GM21360 (cell line): ENCODE measurements around the gene TRMT44.
"Not testable (repeated sequence)": the region's sequence is repeated elsewhere in the genome, so short reads cannot be mapped to it uniquely, and the experiment has no call there.

ENCODE experiments used
- ATAC-seq: cut with Tn5 transposase; IDR thresholded peaks from one replicate; pipeline ENCODE4 v1.9.1; 2021; ENCODE audit warnings: mild to moderate bottlenecking, moderate library complexity; ENCODE audit not compliant: unreplicated experiment

Gene TRMT44

DNA sequence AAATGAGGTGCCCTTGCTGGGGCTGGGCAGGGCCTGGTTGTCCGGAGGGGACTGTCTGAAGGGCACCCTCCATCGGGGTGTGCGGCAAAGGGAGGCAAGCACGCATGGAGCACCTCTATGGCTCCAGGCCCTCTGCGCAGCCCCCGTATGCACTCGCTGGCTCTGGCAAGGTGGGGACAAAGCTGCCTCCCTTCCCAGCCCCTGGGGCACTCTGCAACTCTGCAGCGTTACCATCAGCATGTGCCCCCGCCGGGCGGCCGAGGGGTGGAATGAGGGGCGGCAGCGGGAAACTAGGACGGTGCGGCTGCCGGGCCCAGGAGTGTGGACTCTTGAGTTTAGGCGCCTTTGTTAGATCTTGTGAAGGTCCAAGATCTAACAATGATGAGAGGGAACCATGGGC lies 26.4 kb downstream of the TRMT44 start:
- ATAC-seq = no peak

DNA sequence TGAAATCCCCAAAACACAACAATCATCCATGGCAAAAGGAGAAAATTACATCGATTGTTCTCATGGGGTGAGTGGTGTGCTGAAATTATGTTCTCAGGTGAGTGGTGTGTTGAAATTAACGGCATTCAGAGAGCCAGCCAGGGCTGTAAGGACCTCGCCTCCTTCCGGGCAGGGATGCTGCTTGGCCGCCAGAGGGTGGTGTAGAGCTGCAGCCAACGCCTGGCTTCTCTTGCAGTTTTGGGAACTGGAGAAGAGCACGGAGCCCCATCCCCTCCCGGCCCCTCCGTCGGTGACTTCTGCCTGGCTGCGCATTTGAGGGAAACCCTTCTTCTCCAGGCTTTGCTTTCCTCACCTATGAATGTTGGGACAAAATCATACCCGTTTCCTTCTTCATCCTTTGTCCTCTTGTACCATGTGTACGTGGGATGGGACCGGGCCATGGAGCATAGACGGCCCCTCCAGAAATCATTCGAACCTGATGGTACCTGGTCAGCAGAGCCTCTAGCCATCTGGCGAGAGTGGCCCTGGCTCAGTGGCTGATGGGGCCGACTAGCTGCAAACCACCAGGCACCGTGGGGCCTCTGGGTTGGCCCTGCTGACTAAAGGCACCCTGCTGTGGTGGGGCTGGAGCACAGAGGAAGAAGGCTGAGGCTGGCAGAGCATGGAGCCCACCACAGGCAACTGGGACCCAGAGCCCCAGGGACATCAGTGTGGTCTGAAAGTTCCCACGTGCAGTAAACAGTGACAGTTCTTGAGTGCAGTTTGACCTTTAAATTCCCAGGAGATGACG lies 28.4 kb downstream of the TRMT44 start:
- ATAC-seq = peak; percentile 65

DNA sequence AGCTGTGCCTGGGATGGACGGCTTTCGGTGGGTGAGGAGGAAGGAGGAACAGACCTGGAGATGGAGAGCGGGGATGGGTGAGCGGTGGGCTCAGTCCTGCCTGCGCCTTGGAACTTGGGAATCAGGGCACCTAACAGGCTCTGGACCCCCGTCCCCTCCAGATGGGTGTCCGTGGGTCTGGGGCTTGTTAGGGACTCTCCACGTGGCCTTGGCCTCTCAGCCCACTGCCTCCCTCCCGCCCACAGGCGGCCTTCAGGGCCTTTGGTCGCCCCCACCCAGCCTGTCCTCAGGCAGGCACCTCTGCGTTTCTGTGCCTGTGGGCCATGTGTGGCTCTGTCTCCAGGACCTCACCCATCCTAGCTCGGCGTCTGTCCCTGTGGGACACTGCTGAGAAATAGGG lies 29.0 kb downstream of the TRMT44 start:
- ATAC-seq = no peak

- ATAC-seq = no peak
These were observed 30.0 kb downstream of the TRMT44 start for GRCh38 chr4:8470451-8471024.

- no peak for ATAC-seq
These were observed 30.8 kb downstream of the TRMT44 start for GRCh38 chr4:8471211-8471875.

DNA sequence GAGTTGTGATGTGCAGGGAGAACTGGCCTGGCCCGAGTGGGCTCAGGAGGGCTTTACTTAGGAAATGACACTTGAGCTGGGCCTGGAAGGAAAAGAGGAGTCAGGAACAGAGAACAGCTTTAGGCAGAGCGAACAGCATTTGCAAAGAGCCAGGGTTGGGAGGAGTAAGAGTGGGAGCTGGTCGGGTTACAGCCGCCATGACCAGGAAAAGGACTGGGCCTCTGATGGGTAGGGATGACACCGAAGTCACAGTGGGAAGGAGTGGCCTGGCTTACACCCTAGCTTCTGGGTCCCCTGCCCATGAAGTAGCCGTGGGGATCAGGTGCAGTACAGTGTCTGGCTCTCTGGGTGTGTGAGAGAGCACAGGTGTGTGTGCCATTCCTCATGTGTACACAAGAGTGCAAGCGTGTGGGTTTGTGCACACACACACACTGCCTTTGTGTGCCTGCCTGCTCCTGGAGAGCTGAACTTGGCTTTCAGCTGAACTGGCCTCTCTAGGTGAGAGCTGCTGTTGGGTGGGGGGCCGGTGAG lies 31.6 kb downstream of the TRMT44 start:
- no peak for ATAC-seq

DNA sequence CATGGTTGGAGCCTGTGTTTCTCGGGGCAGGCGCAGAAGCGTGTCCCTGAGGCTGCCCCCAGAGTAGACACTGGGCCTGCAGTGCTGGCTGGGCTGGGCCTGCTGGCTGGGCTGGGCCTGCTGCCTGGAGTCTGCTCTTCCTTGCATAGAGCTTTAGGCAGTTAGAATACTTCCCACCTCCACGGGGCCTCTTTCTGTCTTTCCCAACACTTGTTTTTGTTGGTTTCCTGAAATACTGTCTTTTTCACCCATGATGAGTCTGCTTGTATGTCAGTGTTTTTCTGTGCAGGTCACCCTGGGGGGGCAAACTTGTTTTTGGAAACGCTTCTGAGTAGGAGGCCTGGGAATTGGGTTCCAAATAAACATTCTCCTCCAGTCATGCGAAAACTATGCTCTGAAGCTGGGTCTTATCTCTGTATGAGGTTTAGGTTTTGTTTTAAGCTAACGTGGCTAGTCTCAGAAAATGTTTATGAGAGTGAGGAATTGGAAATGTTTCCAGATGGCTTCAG lies 32.2 kb downstream of the TRMT44 start:
- ATAC-seq = no peak

DNA sequence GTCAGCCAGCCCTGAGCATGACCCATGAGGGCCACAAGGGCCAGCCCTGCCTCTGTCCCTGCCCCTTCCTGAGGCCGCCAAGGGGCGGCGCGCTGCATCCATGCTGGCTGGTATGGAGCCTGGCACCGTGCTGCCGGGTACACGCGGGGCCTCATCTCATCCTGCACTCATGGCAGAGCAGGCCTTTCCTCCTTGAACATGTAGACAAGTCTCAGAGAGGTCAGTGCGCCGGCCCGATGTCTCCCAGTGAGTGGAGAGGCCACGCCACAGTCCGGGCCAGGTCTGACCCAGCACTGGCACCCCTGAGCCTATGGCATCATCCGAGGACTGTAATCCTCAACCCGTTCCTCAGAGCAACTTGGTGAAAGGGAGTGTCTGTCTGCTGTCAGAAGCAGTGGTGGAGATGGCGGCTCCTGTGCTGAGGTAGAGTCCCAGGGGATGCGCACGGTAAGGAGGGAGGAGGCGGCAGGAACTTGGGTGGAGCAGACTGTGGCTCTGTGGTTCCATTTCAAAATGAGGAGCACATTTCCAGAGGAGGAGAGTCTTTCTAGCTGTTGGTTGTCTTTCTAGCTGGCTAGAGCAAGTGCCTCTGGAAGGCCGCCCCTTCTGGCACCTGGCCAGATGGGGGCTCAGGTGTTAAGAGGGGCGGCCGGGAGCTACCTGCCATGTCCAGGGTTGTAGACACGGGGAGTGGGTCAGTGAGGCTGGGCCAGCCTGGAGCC lies 32.8 kb downstream of the TRMT44 start:
- no peak for ATAC-seq

DNA sequence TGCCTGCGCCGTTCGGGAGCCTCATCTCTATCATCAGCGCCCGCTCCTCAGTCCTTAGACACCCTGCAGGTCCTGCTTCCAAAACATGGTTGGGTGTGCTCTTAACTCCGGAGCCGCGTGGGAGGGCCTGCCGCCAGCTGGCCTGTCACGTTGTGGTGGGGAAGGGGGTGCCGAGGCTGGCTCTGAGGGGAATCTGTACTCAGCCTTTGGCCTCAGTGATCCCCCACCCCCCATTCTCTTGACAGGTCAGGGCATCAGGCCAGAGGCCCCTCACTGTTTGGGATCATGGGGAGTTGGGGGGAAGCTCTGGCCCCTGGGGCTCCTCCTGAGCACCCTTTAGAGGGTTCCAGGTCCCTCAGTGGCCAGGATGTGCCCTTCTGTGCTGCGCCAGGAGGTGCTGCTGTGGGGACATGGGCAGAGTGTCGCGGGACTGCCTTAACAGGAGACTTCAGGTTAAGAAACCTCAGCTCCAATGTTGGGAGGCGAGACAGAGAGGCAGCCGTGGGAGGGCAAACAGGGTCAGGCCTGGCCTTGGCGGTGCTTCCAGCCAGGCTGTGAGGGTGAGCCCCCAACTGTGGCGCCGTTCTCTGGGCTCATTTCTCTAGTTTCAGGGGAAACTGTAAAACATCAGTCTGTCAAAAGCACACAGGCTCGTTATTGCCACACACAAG lies 33.5 kb downstream of the TRMT44 start:
- ATAC-seq = no peak

GRCh38 chr4:8474856-8475255 lies 34.3 kb downstream of the TRMT44 start:
- ATAC-seq = no peak

DNA sequence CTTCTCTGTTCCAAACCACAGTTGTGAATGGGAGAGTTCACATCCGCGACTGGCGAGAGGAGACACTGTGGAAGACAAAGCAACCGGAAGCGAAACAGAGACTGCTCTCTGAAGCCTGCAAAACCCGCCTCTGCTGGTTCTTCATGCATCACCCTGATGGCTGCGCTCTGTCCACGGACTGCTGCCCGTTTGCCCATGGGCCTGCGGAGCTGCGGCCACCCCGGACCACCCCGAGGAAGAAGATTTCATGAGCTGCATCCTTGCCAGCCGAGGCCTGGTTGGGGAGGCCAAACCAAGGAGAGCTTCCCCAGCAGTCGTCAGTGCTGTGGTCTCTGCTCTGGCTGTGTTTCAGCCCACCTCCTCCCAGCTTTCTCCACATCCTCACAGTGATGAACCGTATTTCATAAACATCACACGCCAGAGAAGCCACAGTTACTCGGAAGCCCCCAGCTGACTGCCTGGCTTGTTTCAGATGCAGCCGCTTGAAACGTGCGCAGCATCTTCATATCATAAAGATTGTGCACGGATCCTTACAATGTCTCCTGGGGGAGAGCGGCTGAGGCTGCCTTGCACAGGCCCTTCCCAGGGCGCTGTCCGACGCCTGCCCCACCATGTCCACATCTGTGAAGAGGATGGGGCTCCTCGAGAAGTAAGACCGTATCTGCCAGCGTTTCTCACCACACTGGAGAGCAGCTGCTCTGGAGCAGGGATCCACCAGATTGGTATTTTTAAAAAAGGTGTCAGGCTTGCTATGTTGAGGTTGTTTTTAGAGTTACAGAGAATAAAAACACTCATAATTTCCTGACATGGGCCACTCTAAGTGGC lies 35.4 kb downstream of the TRMT44 start:
- no peak for ATAC-seq

GRCh38 chr4:8477095-8477635 lies 36.6 kb downstream of the TRMT44 start:
- no peak for ATAC-seq

DNA sequence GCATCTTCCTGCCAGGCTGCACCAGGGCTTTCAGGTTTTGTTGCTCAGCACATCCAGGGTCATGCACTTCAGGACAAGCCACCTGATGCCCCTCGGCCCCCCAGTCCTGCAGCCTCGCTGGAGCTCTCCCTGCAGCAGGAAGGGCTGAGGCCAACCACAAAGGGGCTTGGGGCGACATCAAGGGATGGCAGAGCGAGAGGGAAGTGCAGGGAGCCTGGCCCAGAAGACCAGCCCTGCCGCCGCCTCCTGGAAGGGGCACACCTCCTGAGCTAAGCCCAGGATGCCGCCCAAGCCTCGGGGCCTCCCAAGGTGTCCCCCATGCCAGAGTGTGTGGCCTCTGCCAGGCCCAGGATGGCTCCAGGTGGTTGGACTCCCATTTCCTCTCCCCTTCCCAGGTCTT lies 37.1 kb downstream of the TRMT44 start:
- no peak for ATAC-seq

- ATAC-seq = no peak
These were observed 37.8 kb downstream of the TRMT44 start for GRCh38 chr4:8478371-8478770.

GRCh38 chr4:8478801-8479744 lies 38.5 kb downstream of the TRMT44 start:
- no peak for ATAC-seq

GRCh38 chr4:8480221-8480620 lies 39.6 kb downstream of the TRMT44 start:
- ATAC-seq = no peak

GRCh38 chr4:8486643-8487042 lies 46.1 kb downstream of the TRMT44 start:
- not testable (repeated sequence) for ATAC-seq

DNA sequence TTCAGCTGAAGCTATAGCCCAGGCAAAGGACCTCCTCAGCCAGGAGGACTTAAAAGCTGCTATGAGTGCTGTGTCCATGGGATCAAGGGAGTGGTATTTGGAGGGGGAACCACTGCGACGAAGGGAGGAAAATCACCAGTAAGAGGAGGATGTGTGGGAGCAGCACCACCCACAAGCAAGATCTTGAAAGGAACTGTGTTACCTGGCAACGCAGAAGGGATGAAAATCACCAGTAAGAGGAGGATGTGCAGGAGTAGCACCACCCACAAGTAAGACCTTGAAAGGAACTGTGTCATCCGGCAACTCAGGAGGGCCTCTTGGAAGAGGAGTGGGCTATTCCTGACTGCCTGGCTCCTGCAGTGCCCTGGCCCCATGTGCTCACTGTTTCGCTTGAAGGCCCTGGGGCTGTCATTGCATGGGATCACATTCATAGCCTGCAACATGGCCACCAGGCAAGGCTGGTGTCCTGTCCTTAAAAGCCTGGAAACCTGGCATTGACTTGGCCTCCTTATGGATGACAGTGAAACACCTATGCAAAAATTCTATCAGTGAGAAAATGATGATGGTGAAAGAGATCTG lies 48.3 kb downstream of the TRMT44 start:
- no peak for ATAC-seq
